Measurements from ENCODE around the gene COPA.

COPA gene

GRCh38 chr1:160257411-160258015, 85.5 kb downstream of the COPA start:
- Histone ChIP-seq H3K9me3 (ENCODE audit: insufficient read depth, low read length) (no peaks in the 10 kb centered on the region), H3K4me1 (ENCODE audit: insufficient read depth, insufficient read length) (peaks cover 4% of the 10 kb centered on the region), H3K9ac (ENCODE audit: insufficient read length, low read depth) (no peak overlapping the region), H3K27me3 (ENCODE audit: insufficient read depth, insufficient read length) (no peaks in the 10 kb centered on the region), H3K4me3 (ENCODE audit: insufficient read length, low read depth) (no peak overlapping the region), H3K36me3 (ENCODE audit: insufficient read depth, insufficient read length, low read length) (peaks cover 41% of the 10 kb centered on the region)
- no peak for DNase-seq (ENCODE audit: low read depth, low spot score)
- no peak for TF ChIP-seq YY1 (IDR thresholded peaks at IDR 0.05; ENCODE audit: insufficient read depth, insufficient read length)
- TF ChIP-seq ZNF274 (IDR thresholded peaks at IDR 0.05; ENCODE audit: low read depth, low read length) = no peak
- TF ChIP-seq SUZ12 (IDR thresholded peaks at IDR 0.05; ENCODE audit: extremely low read depth, insufficient read depth, insufficient read length) = no peak

- TF ChIP-seq YY1 (IDR thresholded peaks at IDR 0.05; ENCODE audit: insufficient read depth, insufficient read length) (no peak), ZNF274 (IDR thresholded peaks at IDR 0.05; ENCODE audit: low read depth, low read length) (no peak), SUZ12 (IDR thresholded peaks at IDR 0.05; ENCODE audit: extremely low read depth, insufficient read depth, insufficient read length) (no peak)
- DNase-seq (ENCODE audit: low read depth, low spot score) = no peak
- H3K9ac ChIP-seq (ENCODE audit: insufficient read length, low read depth) = no peak overlapping the region
- peaks cover 6% of the 10 kb centered on the region for H3K4me1 ChIP-seq (ENCODE audit: insufficient read depth, insufficient read length)
- H3K36me3 ChIP-seq (ENCODE audit: insufficient read depth, insufficient read length, low read length) = peaks cover 43% of the 10 kb centered on the region
- H3K4me3 ChIP-seq (ENCODE audit: insufficient read length, low read depth) = no peak overlapping the region
- H3K9me3 ChIP-seq (ENCODE audit: insufficient read depth, low read length) = no peaks in the 10 kb centered on the region
- no peaks in the 10 kb centered on the region for H3K27me3 ChIP-seq (ENCODE audit: insufficient read depth, insufficient read length)
Observed at GRCh38 chr1:160256396-160257046, 86.5 kb downstream of the COPA start.

GRCh38 chr1:160255781-160256300, 87.2 kb downstream of the COPA start:
- Histone ChIP-seq H3K27me3 (ENCODE audit: insufficient read depth, insufficient read length) (no peaks in the 10 kb centered on the region), H3K4me3 (ENCODE audit: insufficient read length, low read depth) (no peak overlapping the region), H3K9ac (ENCODE audit: insufficient read length, low read depth) (no peak overlapping the region), H3K4me1 (ENCODE audit: insufficient read depth, insufficient read length) (peaks cover 7% of the 10 kb centered on the region), H3K9me3 (ENCODE audit: insufficient read depth, low read length) (no peaks in the 10 kb centered on the region), H3K36me3 (ENCODE audit: insufficient read depth, insufficient read length, low read length) (peaks cover 50% of the 10 kb centered on the region)
- no peak for DNase-seq (ENCODE audit: low read depth, low spot score)
- TF ChIP-seq ZNF274 (IDR thresholded peaks at IDR 0.05; ENCODE audit: low read depth, low read length) (no peak), SUZ12 (IDR thresholded peaks at IDR 0.05; ENCODE audit: extremely low read depth, insufficient read depth, insufficient read length) (no peak), YY1 (IDR thresholded peaks at IDR 0.05; ENCODE audit: insufficient read depth, insufficient read length) (no peak)

DNA sequence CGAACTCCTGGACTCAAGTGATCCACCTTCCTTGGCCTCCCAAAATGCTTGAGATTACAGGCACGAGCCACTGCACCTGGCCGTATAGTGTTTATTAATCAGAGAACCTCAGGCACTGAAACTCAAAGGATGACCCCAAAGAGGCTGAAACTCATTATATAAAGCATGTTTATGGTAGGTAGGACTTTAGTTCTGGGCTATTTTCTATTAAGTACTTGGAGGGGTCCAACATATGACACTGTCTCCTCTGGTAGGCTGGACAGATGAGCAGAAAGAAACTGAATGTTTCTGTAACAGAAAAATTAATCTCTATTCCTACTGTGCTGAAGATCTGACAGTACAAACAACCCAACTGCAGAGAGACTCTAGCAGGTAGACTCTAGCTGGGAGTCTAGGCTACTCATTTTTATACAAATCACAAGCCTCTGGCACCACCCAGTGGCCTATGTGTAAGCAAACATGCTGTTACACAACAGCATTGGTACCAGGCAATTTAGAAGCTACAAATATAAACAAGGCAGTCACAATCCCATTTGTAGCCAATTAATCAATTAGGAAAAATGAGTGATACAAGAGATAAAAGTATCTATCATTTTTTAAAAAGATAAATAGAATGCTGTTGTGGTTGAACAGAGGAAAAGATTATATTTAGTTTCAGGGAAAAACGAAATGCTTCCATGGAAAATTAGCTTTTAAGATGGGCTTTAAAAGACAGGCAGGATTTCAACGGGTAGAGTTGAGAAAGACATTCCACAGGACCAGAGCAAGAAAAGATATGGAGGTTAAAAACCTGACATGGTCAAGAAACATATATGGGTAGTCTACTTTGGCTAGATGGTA, 91.1 kb downstream of the COPA start:
- Histone ChIP-seq H3K27me3 (ENCODE audit: insufficient read depth, insufficient read length) (no peaks in the 10 kb centered on the region), H3K9ac (ENCODE audit: insufficient read length, low read depth) (no peak overlapping the region), H3K4me3 (ENCODE audit: insufficient read length, low read depth) (no peak overlapping the region), H3K9me3 (ENCODE audit: insufficient read depth, low read length) (no peaks in the 10 kb centered on the region), H3K4me1 (ENCODE audit: insufficient read depth, insufficient read length) (peaks cover 3% of the 10 kb centered on the region), H3K36me3 (ENCODE audit: insufficient read depth, insufficient read length, low read length) (peaks cover 42% of the 10 kb centered on the region)
- no peak for TF ChIP-seq YY1 (IDR thresholded peaks at IDR 0.05; ENCODE audit: insufficient read depth, insufficient read length)
- no peak for TF ChIP-seq SUZ12 (IDR thresholded peaks at IDR 0.05; ENCODE audit: extremely low read depth, insufficient read depth, insufficient read length)
- TF ChIP-seq ZNF274 (IDR thresholded peaks at IDR 0.05; ENCODE audit: low read depth, low read length) = no peak
- peak; percentile 70 for DNase-seq (ENCODE audit: low read depth, low spot score)

DNA sequence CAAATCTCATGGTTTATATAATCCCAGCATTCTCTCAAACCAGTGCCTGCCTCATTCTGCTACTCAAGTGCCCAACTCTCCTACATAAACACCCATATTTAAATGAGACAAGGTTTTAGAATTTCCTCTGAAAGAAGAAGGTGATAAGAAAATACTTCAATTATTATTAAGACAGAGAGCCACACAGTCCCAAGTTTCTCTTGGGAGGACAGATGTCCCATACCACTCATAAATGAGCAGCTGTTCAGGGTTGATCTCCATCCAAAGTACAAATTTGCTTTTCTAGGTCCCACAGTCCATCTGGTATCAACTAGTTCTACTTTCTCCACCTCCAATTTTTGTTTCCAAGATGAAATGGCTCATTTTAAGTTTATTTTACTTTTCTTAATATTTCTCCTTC, 92.0 kb downstream of the COPA start:
- no peaks in the 10 kb centered on the region for H3K9me3 ChIP-seq (ENCODE audit: insufficient read depth, low read length)
- no peaks in the 10 kb centered on the region for H3K27me3 ChIP-seq (ENCODE audit: insufficient read depth, insufficient read length)
- H3K4me3 ChIP-seq (ENCODE audit: insufficient read length, low read depth) = no peak overlapping the region
- peaks cover 3% of the 10 kb centered on the region for H3K4me1 ChIP-seq (ENCODE audit: insufficient read depth, insufficient read length)
- H3K9ac ChIP-seq (ENCODE audit: insufficient read length, low read depth) = no peak overlapping the region
- DNase-seq (ENCODE audit: low read depth, low spot score) = no peak
- peaks cover 38% of the 10 kb centered on the region for H3K36me3 ChIP-seq (ENCODE audit: insufficient read depth, insufficient read length, low read length)
- TF ChIP-seq ZNF274 (IDR thresholded peaks at IDR 0.05; ENCODE audit: low read depth, low read length) (no peak), SUZ12 (IDR thresholded peaks at IDR 0.05; ENCODE audit: extremely low read depth, insufficient read depth, insufficient read length) (no peak), YY1 (IDR thresholded peaks at IDR 0.05; ENCODE audit: insufficient read depth, insufficient read length) (no peak)

GRCh38 chr1:160247053-160247452, 96.0 kb downstream of the COPA start:
- Histone ChIP-seq H3K9ac (ENCODE audit: insufficient read length, low read depth) (no peak overlapping the region), H3K4me3 (ENCODE audit: insufficient read length, low read depth) (no peak overlapping the region), H3K9me3 (ENCODE audit: insufficient read depth, low read length) (no peaks in the 10 kb centered on the region), H3K36me3 (ENCODE audit: insufficient read depth, insufficient read length, low read length) (peaks cover 43% of the 10 kb centered on the region), H3K4me1 (ENCODE audit: insufficient read depth, insufficient read length) (peaks cover 3% of the 10 kb centered on the region), H3K27me3 (ENCODE audit: insufficient read depth, insufficient read length) (no peaks in the 10 kb centered on the region)
- TF ChIP-seq SUZ12 (IDR thresholded peaks at IDR 0.05; ENCODE audit: extremely low read depth, insufficient read depth, insufficient read length) (no peak), ZNF274 (IDR thresholded peaks at IDR 0.05; ENCODE audit: low read depth, low read length) (no peak), YY1 (IDR thresholded peaks at IDR 0.05; ENCODE audit: insufficient read depth, insufficient read length) (no peak)
- DNase-seq (ENCODE audit: low read depth, low spot score) = no peak

- TF ChIP-seq SUZ12 (IDR thresholded peaks at IDR 0.05; ENCODE audit: extremely low read depth, insufficient read depth, insufficient read length) = no peak
- no peak for TF ChIP-seq ZNF274 (IDR thresholded peaks at IDR 0.05; ENCODE audit: low read depth, low read length)
- no peak for TF ChIP-seq YY1 (IDR thresholded peaks at IDR 0.05; ENCODE audit: insufficient read depth, insufficient read length)
- no peaks in the 10 kb centered on the region for H3K4me1 ChIP-seq (ENCODE audit: insufficient read depth, insufficient read length)
- no peaks in the 10 kb centered on the region for H3K9me3 ChIP-seq (ENCODE audit: insufficient read depth, low read length)
- no peak overlapping the region for H3K9ac ChIP-seq (ENCODE audit: insufficient read length, low read depth)
- H3K27me3 ChIP-seq (ENCODE audit: insufficient read depth, insufficient read length) = no peaks in the 10 kb centered on the region
- H3K36me3 ChIP-seq (ENCODE audit: insufficient read depth, insufficient read length, low read length) = peaks cover 45% of the 10 kb centered on the region
- H3K4me3 ChIP-seq (ENCODE audit: insufficient read length, low read depth) = no peak overlapping the region
- no peak for DNase-seq (ENCODE audit: low read depth, low spot score)
Observed at GRCh38 chr1:160245434-160245833, 97.6 kb downstream of the COPA start.
